Left hindlimb (tissue), 1 donor: ENCODE results near the gene TENM4.

Source experiments
- DNase-seq: peaks from one replicate; pipeline ENCODE4 v3.0.0-alpha.2; 2018

Gene TENM4

GRCh38 chr11:79447038-79447786 is 6.4 kb upstream of the TENM4 start:
- DNase-seq, result no peak

DNA sequence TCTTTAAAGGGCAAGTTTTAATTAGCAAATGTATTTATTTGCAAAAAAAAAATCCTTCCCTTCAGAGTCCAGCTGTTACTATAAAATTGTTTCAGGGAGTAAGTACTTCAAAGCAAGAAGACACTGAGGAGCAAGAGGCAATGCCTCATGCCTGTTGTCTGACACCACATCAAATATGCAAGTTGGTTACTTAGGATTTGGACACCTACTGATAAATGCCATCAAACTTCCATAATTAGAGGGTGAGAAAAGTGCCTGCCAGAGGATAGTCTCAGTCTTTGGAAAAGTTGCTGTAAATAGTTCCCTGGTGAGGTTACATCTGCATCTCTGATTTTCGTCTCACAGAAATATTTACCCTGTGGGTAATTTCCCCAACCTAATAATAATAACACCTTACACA is 4.1 kb upstream of the TENM4 start:
- no peak for DNase-seq

DNA sequence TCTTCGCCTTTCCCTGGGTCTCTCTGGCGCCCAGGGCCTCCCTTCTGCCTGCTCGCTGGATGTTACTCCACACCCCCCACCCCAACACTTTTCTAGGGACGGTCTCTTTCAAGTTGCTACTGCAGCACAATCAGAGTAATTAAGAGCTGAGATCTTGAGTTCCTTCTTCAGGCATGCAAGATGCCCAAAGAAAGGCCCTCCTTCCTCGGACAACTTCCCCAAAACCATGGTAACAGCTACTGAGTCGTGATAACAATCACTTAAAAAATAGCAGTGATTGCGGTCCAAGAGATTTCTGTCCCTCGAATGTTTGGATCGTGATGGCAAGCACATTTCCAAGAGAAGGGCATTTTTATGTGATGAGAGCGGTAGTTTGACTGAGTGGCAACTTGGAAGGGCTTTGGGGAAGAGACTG is 638 bp upstream of the TENM4 start:
- no peak for DNase-seq

DNA sequence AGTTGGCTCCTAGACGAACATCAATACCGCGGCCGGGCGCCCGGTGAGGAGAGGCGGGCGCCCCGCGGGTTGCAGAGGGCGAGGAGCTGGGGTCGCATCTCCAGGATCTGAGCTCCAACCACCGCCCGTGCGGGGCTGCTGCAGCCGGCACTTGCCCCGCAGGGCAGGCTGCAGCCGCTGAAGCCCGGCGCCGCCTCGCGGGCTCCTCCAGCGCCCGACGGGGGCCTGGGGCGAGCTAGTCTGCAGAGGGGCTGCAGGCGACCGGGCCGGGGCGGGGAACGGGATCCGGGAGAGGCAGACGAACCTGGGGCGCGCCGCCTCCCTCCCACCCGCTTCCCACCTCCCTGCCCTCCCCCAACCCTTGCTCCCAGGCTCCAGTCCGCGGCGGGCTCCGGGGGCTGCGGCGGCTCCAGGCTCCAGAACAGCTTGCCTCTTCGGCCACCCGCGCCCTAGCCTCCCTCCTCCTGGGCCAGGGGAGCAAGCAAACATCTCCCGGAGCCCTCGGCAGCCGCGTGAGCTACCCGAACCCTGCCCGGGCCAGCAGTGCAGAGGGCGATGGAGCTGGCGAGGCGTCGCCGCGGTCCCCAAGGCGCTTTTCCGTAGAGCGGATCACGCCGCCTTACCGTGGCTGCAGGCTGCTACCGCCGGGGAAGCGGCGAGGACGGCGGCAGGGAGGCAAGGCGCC is 802 bp downstream of the TENM4 start:
- DNase-seq, result peak; percentile 71

- peak; percentile 58 for DNase-seq
Measured at GRCh38 chr11:79439410-79439885, 1.4 kb downstream of the TENM4 start.

GRCh38 chr11:79438631-79439409 is 2.0 kb downstream of the TENM4 start:
- DNase-seq, result peak; percentile 64

DNA sequence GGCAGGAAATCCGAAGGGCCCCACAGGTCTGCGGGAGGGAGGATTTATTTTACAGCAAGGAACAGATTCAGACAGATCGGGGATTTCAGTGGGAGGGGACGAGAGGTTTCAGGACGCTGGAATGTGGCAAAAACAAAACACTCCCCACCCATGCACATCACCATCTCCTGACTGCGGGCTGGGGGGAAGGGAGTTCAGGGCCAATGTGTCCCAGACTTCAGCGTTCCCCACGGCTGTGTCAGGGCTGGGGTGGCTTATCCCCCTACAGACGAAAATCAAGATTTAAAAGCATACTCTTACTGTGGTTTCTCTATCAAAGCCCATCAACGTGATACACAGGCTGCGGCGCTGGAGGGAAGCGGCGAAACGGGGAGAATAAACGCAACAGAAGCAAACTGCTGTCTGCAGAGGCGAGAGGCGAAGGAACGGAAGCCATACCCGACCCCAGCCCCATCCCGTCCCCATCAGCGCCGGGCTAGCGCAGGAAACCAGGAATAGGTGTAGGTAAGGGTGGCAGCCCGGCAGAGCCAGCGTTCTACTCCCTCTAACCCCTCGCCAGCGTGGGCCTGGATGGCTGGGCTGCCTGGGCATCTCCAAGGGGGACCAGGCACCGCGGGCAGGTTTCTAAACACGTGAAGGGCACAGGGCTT is 2.7 kb downstream of the TENM4 start:
- DNase-seq, result peak; percentile 40

DNA sequence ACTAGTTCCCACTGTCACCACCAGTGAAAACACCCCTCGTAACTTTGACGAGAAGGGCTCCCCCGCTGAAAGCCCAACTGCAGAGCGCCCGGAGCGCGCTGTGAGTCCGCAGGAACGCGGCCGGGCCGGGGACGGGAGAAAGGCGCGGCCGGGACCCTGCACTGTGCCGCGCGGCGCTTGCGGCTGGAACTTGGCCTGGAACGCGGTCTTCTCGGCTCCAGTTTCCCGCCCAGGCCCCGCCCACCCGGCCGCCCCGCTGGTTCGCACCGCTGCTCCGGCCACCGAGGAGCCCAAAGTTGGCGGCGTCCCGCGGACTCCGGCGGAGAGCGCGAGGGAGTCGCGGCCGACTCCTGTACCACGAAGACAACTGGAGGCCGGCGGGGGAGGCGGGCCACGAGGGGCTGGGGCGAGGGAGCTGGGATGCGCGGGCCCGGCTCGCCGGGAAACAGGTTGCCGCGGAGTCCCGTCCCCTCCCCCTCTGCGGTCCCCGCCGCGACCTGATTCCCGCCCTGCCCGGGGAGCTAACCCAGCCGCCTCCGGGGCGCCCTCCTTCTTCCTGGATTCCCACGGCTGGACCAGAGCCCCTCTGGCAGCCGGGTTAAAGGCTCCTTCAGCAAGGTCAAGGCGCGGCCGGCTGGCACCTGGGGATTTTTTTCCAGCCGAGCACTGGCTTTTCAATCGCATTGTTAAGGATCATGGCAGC is 3.4 kb downstream of the TENM4 start:
- peak; percentile 84 for DNase-seq

DNA sequence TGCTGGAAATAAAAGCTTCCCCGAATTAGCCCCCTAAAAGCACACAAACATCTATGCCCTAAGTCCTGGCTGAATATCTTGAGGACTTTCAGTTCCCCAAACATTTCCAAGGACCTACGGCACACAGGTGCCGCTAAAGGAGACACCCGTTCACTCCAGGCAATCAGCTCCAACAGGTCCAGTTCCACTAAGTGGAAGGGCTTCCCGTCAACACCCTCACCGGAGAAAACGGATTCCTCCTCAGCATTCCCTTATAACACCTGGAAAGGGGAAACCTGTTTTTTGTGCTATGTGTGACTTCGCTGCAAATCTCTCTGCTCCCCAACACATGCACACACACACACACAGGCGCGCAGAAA is 3.9 kb downstream of the TENM4 start:
- DNase-seq, result no peak

DNA sequence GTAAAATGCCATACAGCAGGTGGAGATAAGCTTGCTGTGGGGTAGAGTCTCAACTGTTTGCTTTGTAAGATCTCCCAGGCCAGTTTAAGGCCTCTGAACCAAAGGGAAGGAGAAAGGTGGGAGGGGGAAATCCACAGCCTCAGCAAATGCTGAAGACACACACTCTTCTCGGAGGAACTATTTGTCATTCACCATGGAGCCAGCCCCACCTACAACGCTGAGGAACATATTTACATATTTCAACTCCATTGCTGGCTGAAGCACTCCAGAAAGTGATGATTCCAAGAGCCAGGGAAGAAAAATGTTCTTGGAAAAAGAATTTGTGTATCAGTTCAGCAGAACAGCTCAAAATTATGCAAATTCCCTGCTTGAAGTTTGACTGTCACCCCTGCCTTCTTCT is 6.5 kb downstream of the TENM4 start:
- no peak for DNase-seq

DNA sequence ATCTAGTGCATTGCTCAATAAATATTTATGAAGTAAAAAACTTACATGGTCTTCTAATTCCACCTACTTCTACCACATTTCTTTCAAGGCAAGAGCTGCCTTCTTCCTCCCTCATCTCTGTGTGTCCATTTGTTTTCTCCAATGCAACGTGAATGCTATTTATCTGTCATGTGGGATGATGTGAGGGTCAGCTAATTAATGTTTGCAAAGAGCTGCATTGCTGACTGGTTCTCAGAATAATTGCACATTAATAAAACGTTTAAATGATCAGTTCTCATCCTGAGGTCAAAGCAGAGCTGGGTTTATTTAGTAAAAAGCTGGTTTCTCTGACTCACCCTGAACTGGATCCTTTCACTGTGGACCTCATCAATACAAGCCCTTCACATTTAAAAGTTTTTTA is 8.7 kb downstream of the TENM4 start:
- DNase-seq, result no peak

DNA sequence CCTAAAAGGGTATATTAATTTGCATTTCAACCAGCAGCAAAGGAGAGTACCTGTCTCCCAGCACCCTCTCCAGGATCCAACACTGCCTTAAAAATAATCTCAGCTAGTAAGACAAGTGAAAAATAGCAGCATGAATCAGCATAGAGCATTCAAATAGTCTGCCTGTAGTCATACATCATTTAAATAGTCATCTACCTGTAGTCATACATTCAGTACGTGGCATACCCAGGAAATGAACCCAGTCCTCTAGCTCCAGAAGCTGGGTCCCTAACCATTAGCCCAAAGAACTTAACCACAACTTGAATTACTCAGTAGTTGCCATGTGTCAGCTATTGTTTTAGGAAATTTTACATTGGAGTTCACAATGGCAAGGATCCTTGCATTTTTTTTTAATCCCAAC is 9.3 kb downstream of the TENM4 start:
- DNase-seq, result no peak

DNA sequence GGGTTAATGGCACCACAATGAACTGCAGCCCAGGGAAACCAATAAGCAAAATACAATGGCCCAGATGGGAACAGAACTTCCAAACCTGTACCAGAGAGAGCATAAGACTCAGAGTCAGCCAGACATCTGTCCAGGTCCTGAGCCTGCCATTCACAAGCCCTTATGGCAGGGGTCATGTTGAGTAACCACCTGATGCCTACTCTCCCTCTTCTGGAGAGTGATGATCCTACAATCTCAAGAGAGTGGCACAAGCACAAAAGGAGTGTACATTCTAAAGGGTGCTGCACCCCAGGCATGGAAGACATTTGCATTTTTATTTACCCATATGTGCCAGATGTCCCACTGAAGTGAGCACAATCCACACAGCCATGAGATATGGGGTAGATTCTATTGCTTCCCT is 10.6 kb downstream of the TENM4 start:
- no peak for DNase-seq

DNA sequence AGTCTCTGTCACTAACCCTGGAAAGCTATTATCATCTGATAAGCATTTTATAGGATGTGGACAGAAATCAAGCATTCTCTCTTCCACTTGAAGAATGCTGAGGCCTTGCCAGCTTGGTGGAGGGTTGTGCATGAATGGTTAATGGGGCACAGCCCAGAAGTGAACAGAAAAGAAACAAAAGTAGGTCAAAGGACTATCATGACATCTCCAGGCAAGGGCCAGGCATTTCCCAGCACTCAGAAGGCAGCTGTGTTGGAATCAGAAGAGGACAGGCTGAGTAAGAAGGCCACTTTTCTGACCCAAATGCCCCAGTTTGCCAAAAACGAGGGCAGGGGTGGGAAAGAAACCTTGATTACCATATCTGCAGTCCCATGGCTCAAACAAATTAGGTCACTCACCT is 12.4 kb downstream of the TENM4 start:
- DNase-seq, result no peak

GRCh38 chr11:79427611-79428327 is 13.1 kb downstream of the TENM4 start:
- DNase-seq, result no peak

DNA sequence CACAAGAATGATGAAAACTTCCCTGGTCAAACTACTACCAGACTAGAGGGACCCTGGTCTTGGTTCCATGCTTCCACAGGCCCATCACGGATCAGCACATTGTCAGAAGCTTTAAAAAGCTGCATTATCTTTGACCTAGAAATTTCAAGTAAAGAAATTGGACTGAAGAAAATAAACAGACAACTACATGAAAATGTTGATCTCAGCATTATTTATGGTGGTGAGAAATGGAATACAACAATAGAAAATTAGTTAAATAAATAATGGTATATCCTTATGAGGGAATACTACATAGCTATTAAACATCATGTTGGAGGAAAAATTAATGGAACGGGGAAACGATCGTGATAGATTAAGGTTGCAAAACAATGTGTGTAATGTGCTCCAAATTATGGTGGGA is 13.7 kb downstream of the TENM4 start:
- no peak for DNase-seq

DNA sequence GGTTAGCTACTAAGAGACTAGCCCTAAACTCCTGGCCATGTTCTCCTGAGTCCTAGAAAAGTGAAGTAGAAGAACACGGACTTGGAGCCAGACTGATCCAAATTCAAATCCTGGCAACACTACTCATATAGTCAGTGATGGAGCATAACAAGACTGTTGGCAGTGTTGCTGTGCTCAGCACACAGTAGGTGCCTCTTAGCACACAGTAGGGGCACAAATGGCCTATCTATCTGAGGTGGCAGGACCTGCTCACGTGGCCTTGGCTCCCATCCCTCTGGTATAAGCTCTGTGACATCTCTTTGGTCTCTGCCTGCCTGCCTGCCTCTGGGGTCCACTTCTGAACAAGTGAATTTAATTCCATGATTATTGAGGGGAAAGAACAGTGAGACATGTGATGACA is 15.4 kb downstream of the TENM4 start:
- no peak for DNase-seq

GRCh38 chr11:79423736-79424135 is 17.1 kb downstream of the TENM4 start:
- no peak for DNase-seq

DNA sequence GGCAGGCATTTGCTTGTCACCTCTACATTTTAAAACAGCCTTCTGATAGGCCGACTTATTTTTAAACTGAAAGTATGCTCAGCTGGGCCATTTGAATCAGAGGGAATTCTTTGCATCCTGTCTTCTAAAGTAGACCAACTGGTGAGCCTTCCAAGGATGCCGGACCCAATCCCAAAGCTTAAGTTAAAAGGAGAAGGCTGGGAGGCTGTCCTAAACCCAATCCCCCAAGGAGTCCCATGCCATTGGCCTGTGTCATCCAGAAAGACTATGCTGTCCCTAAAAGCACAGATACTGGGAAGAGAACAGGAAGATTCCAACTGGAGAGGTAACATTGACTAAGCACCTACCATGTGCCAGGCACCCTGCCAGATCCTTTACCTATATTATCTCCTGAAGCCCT is 18.0 kb downstream of the TENM4 start:
- DNase-seq, result no peak

DNA sequence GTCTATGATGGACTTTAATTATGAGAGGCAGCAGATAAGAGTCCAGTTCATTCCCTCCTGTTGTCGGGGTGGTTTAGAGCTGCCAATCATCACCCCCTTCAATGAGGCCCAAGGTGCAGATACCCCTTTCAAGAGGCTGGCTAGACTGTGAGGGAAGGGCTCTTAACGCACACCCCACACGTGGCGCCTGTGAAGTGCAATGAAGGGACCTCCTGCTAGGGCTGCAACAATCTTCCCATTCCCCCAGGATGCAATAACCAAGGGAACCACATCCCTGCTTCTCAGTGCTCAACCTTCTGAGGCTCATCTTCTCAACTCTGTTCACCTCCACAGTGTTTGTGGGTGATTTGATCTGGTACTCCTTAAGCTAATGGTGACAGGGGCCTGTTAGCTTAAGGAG is 19.0 kb downstream of the TENM4 start:
- DNase-seq, result no peak

GRCh38 chr11:79419120-79419519 is 21.7 kb downstream of the TENM4 start:
- no peak for DNase-seq

GRCh38 chr11:79418241-79418640 is 22.6 kb downstream of the TENM4 start:
- no peak for DNase-seq
